ENCODE measurements around the gene APOBEC2. TPM values are rescaled to one million over a fixed set of nuclear protein-coding genes. Genes with fewer than 3 reads are reported as not detected.

APOBEC2 gene
- total and polyA plus RNA-seq, 4 donors, result not detected

GRCh38 chr6:41062056-41062455 is 9.1 kb downstream of the APOBEC2 start:
- DNase-seq, result no peak
- Histone ChIP-seq H3K4me1 (ENCODE audit: control insufficient read depth in 1 of 2, insufficient read depth in 2 of 2, low read length in 2 of 2) (no peaks in the 10 kb centered on the region), H3K36me3 (ENCODE audit: control insufficient read depth in 1 of 2, insufficient read depth in 2 of 2, low read length in 1 of 2) (peaks cover 5% of the 10 kb centered on the region in 2 donors), H3K9me3 (ENCODE audit: control insufficient read depth, low read length) (no peaks in the 10 kb centered on the region), H3K27ac (ENCODE audit: low read depth in 1 of 2, low read length in 2 of 2) (no peak overlapping the region), H3K4me3 (ENCODE audit: low read length in 2 of 2) (no peak overlapping the region), H3K27me3 (ENCODE audit: control insufficient read depth in 1 of 2, insufficient read depth in 2 of 2, low read length in 1 of 2) (no peaks in the 10 kb centered on the region)
- intact Hi-C loops (cut with DNase I), result no loop called here
- 70 to 88% methylated on average over 1 of the region's 1 CpG for WGBS, 2 donors
- no peak for ATAC-seq (ENCODE audit: low FRiP score)

DNA sequence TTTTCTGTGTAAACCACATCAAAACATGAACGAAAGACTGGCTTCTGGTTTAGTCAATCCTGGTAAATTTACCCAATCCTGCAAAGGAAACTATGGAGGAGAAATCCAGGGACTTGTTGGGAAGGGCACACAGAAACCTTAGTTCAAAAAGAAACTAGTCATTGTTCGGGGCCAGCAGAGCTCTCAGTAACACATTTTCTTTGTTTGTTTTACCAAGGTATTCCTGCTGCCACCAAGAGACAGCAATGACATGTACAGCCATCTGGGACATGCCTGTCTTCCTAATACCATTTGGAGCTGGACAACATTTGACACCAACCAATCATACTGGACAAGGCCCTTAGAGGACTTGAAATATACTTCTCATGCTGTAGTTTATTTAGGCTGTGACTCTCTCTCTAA is 10.9 kb downstream of the APOBEC2 start:
- no peak overlapping the region for H3K4me3 ChIP-seq (ENCODE audit: low read length in 2 of 2)
- no peaks in the 10 kb centered on the region for H3K27me3 ChIP-seq (ENCODE audit: control insufficient read depth in 1 of 2, insufficient read depth in 2 of 2, low read length in 1 of 2)
- no peaks in the 10 kb centered on the region for H3K4me1 ChIP-seq (ENCODE audit: control insufficient read depth in 1 of 2, insufficient read depth in 2 of 2, low read length in 2 of 2)
- intact Hi-C loops (cut with DNase I), result no loop called here
- no peak for DNase-seq
- peaks cover 5% of the 10 kb centered on the region in 2 donors for H3K36me3 ChIP-seq (ENCODE audit: control insufficient read depth in 1 of 2, insufficient read depth in 2 of 2, low read length in 1 of 2)
- no peak overlapping the region for H3K27ac ChIP-seq (ENCODE audit: low read depth in 1 of 2, low read length in 2 of 2)
- WGBS, 2 donors, result 88 to 94% methylated on average over 2 of the region's 2 CpGs
- H3K9me3 ChIP-seq (ENCODE audit: control insufficient read depth, low read length), result no peaks in the 10 kb centered on the region
- no peak for ATAC-seq (ENCODE audit: low FRiP score)

GRCh38 chr6:41064841-41065240 is 11.8 kb downstream of the APOBEC2 start:
- intact Hi-C loops (cut with DNase I), result loop anchor here in 1 of 2 donors (5.0 kb wide), 1 partner anchor 38 kb away; no protein-coding TSS in a partner anchor
- no peak overlapping the region for H3K27ac ChIP-seq (ENCODE audit: low read depth in 1 of 2, low read length in 2 of 2)
- DNase-seq, result no peak
- H3K36me3 ChIP-seq (ENCODE audit: control insufficient read depth in 1 of 2, insufficient read depth in 2 of 2, low read length in 1 of 2), result peaks cover 5% of the 10 kb centered on the region in 2 donors
- no peak overlapping the region for H3K4me3 ChIP-seq (ENCODE audit: low read length in 2 of 2)
- H3K4me1 ChIP-seq (ENCODE audit: control insufficient read depth in 1 of 2, insufficient read depth in 2 of 2, low read length in 2 of 2), result no peaks in the 10 kb centered on the region
- H3K27me3 ChIP-seq (ENCODE audit: control insufficient read depth in 1 of 2, insufficient read depth in 2 of 2, low read length in 1 of 2), result no peaks in the 10 kb centered on the region
- ATAC-seq (ENCODE audit: low FRiP score), result no peak
- WGBS, 2 donors, result 71 to 73% methylated on average over 5 of the region's 5 CpGs
- no peaks in the 10 kb centered on the region for H3K9me3 ChIP-seq (ENCODE audit: control insufficient read depth, low read length)

DNA sequence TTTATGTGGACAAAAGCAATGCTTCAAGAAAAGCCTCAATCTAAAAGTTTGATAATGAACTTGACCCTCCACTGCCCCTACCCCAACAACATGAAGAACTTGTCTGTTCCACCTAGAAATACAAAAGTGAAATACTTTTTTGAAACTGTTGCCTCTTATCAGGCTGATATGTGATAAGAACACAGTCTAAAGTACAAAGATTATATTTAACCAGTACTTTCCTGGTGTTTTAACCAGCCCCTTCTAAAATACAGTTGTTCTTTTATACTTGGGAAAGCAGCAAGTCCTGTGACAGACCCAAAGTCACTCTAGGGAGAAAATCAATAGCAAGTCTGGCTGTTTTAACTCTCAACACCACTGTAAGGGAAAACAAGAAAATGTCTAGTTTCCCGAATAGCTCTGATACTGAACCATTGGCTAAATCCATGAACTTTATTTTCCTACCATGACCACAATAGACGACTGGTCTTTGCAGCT is 12.6 kb downstream of the APOBEC2 start:
- intact Hi-C loops (cut with DNase I), result loop anchor here in 1 of 2 donors (2.0 to 5.0 kb wide), 2 partner anchors 38 to 59 kb away; no protein-coding TSS in a partner anchor
- Histone ChIP-seq H3K4me3 (ENCODE audit: low read length in 2 of 2) (no peak overlapping the region), H3K36me3 (ENCODE audit: control insufficient read depth in 1 of 2, insufficient read depth in 2 of 2, low read length in 1 of 2) (peaks cover 5% of the 10 kb centered on the region in 2 donors), H3K27me3 (ENCODE audit: control insufficient read depth in 1 of 2, insufficient read depth in 2 of 2, low read length in 1 of 2) (no peaks in the 10 kb centered on the region), H3K27ac (ENCODE audit: low read depth in 1 of 2, low read length in 2 of 2) (no peak overlapping the region), H3K4me1 (ENCODE audit: control insufficient read depth in 1 of 2, insufficient read depth in 2 of 2, low read length in 2 of 2) (no peaks in the 10 kb centered on the region), H3K9me3 (ENCODE audit: control insufficient read depth, low read length) (no peaks in the 10 kb centered on the region)
- 85 to 88% methylated on average over 2 of the region's 2 CpGs for WGBS, 2 donors
- no peak for ATAC-seq (ENCODE audit: low FRiP score)
- no peak for DNase-seq

DNA sequence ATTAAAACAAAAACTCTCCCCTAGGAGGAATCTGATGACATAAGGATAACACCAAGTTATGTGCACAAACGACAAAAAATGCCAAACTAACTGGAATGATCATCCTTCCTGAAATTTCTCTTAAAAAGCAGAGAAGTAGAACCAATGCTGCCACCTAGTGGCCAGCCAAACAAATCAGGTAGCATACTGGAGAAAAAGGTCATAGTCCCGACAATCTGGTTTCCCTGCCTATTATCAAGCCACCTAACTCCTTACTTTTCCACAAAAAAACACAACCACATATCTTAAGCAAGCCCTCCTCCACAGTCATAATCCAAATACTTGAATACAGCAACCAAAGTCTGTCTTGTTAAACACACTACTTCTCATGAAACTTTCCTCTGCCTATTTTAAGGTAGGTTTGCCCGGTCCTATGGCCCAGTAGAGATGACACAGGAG is 13.9 kb downstream of the APOBEC2 start:
- Histone ChIP-seq H3K36me3 (ENCODE audit: control insufficient read depth in 1 of 2, insufficient read depth in 2 of 2, low read length in 1 of 2) (peaks cover 3 to 5% of the 10 kb centered on the region in 2 donors), H3K9me3 (ENCODE audit: control insufficient read depth, low read length) (no peaks in the 10 kb centered on the region), H3K27ac (ENCODE audit: low read depth in 1 of 2, low read length in 2 of 2) (no peak overlapping the region), H3K27me3 (ENCODE audit: control insufficient read depth in 1 of 2, insufficient read depth in 2 of 2, low read length in 1 of 2) (no peaks in the 10 kb centered on the region), H3K4me3 (ENCODE audit: low read length in 2 of 2) (no peak overlapping the region), H3K4me1 (ENCODE audit: control insufficient read depth in 1 of 2, insufficient read depth in 2 of 2, low read length in 2 of 2) (no peaks in the 10 kb centered on the region)
- DNase-seq (peak; percentile 81 to 87), ATAC-seq (ENCODE audit: low FRiP score) (no peak)
- WGBS, 2 donors, result 24 to 27% methylated on average over 3 of the region's 3 CpGs
- intact Hi-C loops (cut with DNase I), result loop anchor here in 1 of 2 donors (2.0 to 5.0 kb wide), 2 partner anchors 40 to 60 kb away; no protein-coding TSS in a partner anchor

- no peak for ATAC-seq (ENCODE audit: low FRiP score)
- peak in 1 of 2 donors; percentile 92 for DNase-seq
- Histone ChIP-seq H3K27me3 (ENCODE audit: control insufficient read depth in 1 of 2, insufficient read depth in 2 of 2, low read length in 1 of 2) (no peaks in the 10 kb centered on the region), H3K27ac (ENCODE audit: low read depth in 1 of 2, low read length in 2 of 2) (peak overlapping the region; percentile 45 to 97), H3K4me3 (ENCODE audit: low read length in 2 of 2) (peak overlapping the region; percentile 68 to 76), H3K4me1 (ENCODE audit: control insufficient read depth in 1 of 2, insufficient read depth in 2 of 2, low read length in 2 of 2) (no peaks in the 10 kb centered on the region), H3K9me3 (ENCODE audit: control insufficient read depth, low read length) (no peaks in the 10 kb centered on the region), H3K36me3 (ENCODE audit: control insufficient read depth in 1 of 2, insufficient read depth in 2 of 2, low read length in 1 of 2) (no peaks in the 10 kb centered on the region)
- WGBS, 2 donors, result 0% methylated on average over 16 of the region's 16 CpGs
- intact Hi-C loops (cut with DNase I), result loop anchor here in 1 of 2 donors (5.0 to 10.0 kb wide), 2 partner anchors 1649 to 1727 kb away; no protein-coding TSS in a partner anchor
These were observed 18.5 kb downstream of the APOBEC2 start for GRCh38 chr6:41071501-41071922.

DNA sequence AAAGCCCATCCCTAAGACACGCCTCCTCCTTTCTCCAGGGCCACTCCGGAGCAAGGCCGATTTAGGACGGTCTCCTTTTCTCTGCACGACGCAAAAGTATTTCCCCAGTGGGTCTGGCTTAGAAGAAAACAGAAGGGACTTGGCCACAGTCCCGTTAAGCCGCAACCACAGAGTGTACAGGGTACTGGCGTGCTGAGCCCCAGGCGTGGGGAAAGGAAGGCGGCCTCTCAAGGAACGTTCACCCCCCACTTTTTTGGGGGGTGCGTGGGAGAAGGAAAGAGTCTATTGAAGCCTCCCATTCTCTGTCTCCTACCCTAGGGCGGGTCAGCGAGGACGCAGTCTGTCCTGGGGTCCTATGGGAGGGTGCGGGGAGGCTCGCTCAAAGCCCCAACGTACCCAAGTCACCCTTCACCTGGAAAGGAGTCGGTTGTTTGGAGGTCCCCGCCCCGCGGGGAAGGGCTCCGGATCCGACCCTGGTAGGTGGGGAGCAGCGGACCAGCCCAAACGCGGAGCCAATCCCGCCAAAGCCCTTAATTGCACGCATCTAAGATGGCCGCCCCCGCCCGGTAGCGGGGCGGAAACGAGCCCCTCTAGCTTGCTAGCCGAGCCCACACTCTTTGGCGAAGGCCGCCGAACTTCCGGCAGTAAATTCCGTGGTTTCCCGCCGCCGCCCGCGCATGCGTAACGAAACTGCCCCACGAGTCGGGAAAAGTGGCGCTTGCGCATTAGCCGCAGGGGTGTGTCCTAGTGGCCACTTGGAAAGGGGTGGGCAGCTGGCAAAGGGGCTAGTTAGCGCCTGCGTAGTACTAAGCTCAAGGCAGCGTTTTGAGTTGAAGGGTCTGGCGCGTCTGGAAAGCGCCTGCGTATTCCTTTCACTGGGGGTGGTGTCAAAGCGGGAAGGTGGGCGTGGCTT is 19.2 kb downstream of the APOBEC2 start, which contains the start of gene OARD1:
OARD1 (minus strand) TSS at position 434 of the 913 bp plus-strand sequence. CDS start 722 bp downstream, outside the sequence.
- intact Hi-C loops (cut with DNase I), result loop anchor here in 1 of 2 donors (5.0 to 10.0 kb wide), 2 partner anchors 1650 to 1727 kb away; no protein-coding TSS in a partner anchor
- Histone ChIP-seq H3K4me1 (ENCODE audit: control insufficient read depth in 1 of 2, insufficient read depth in 2 of 2, low read length in 2 of 2) (no peaks in the 10 kb centered on the region), H3K36me3 (ENCODE audit: control insufficient read depth in 1 of 2, insufficient read depth in 2 of 2, low read length in 1 of 2) (no peaks in the 10 kb centered on the region), H3K27me3 (ENCODE audit: control insufficient read depth in 1 of 2, insufficient read depth in 2 of 2, low read length in 1 of 2) (no peaks in the 10 kb centered on the region), H3K27ac (ENCODE audit: low read depth in 1 of 2, low read length in 2 of 2) (peak within 1 kb of the TSS; percentile 88 to 97), H3K4me3 (ENCODE audit: low read length in 2 of 2) (peak within 1 kb of the TSS; percentile 68 to 76), H3K9me3 (ENCODE audit: control insufficient read depth, low read length) (no peaks in the 10 kb centered on the region)
- ATAC-seq (ENCODE audit: low FRiP score) (peak; percentile 93), DNase-seq (peak; percentile 100)
- 0% methylated on average over 63 of the region's 63 CpGs for WGBS, 2 donors

- H3K27ac ChIP-seq (ENCODE audit: low read depth in 1 of 2, low read length in 2 of 2), result peak within 1 kb of the TSS; percentile 88 to 97
- WGBS, 2 donors, result 0% methylated on average over 33 to 37 of the region's 37 CpGs
- H3K9me3 ChIP-seq (ENCODE audit: control insufficient read depth, low read length), result no peaks in the 10 kb centered on the region
- peak within 1 kb of the TSS; percentile 68 to 76 for H3K4me3 ChIP-seq (ENCODE audit: low read length in 2 of 2)
- H3K4me1 ChIP-seq (ENCODE audit: control insufficient read depth in 1 of 2, insufficient read depth in 2 of 2, low read length in 2 of 2), result no peaks in the 10 kb centered on the region
- peak in 1 of 2 donors; percentile 100 for DNase-seq
- no peaks in the 10 kb centered on the region for H3K27me3 ChIP-seq (ENCODE audit: control insufficient read depth in 1 of 2, insufficient read depth in 2 of 2, low read length in 1 of 2)
- no peaks in the 10 kb centered on the region for H3K36me3 ChIP-seq (ENCODE audit: control insufficient read depth in 1 of 2, insufficient read depth in 2 of 2, low read length in 1 of 2)
- intact Hi-C loops (cut with DNase I), result loop anchor here in 1 of 2 donors (5.0 to 10.0 kb wide), 2 partner anchors 1651 to 1728 kb away; no protein-coding TSS in a partner anchor
- ATAC-seq (ENCODE audit: low FRiP score), result peak; percentile 95
These were observed 19.8 kb downstream of the APOBEC2 start, which contains the start of gene NFYA for GRCh38 chr6:41072836-41073202. TSS of gene NFYA (plus strand) at chr6:41072974. CDS start at chr6:41079090, 6,116 bp downstream.
